Measurements from ENCODE around the gene CCDC152. TPM values are rescaled to one million over a fixed set of nuclear protein-coding genes. Genes with fewer than 3 reads are reported as not detected.

CCDC152 gene
- total RNA-seq, 1 experiment from 2014 or later, result 0.13 TPM

DNA sequence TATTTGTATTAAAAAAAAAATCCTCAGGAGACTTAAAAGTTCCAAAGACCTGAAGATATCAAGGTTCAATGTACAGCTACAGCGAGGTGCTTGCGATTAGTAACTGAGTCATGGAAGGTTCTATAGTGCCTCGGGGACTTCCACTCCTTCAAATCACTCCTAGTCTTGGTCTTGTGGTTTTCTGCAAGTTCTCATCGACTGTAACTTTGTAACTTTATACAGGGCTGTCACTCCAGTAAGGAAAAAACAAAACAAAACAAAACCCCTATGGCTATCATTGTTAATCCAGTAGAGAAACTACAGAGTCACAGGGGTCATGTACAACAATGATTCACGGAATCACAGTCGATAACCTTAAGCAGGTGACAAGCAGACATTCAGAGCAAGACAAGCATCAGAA is 94.9 kb downstream of the CCDC152 start:
- H3K4me3 Mint-ChIP-seq, result no peak overlapping the region
- no peak overlapping the region for H3K9ac ChIP-seq (ENCODE audit: extremely low read depth, insufficient read length, low read length)
- peaks cover 2% of the 10 kb centered on the region; the same call in 1 of the 2 replicates for H3K27me3 Mint-ChIP-seq (ENCODE audit: low read depth)
- TF ChIP-seq, protein P1, sequence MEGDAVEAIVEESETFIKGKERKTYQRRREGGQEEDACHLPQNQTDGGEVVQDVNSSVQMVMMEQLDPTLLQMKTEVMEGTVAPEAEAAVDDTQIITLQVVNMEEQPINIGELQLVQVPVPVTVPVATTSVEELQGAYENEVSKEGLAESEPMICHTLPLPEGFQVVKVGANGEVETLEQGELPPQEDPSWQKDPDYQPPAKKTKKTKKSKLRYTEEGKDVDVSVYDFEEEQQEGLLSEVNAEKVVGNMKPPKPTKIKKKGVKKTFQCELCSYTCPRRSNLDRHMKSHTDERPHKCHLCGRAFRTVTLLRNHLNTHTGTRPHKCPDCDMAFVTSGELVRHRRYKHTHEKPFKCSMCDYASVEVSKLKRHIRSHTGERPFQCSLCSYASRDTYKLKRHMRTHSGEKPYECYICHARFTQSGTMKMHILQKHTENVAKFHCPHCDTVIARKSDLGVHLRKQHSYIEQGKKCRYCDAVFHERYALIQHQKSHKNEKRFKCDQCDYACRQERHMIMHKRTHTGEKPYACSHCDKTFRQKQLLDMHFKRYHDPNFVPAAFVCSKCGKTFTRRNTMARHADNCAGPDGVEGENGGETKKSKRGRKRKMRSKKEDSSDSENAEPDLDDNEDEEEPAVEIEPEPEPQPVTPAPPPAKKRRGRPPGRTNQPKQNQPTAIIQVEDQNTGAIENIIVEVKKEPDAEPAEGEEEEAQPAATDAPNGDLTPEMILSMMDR (conservative IDR thresholded peaks at IDR 0.05), result no peak
- H3K27me3 ChIP-seq (ENCODE audit: insufficient read depth, low read length), result no peaks in the 10 kb centered on the region
- H3K14ac ChIP-seq (ENCODE audit: insufficient read depth, low read length), result no peak overlapping the region
- no peak overlapping the region for H2BK12ac ChIP-seq (ENCODE audit: insufficient read length, low read depth, low read length)
- H2BK120ac ChIP-seq (ENCODE audit: low read depth, low read length, poor library complexity, severe bottlenecking), result no peak overlapping the region
- H3K9me3 Mint-ChIP-seq, result no peaks in the 10 kb centered on the region
- H3K18ac ChIP-seq (ENCODE audit: insufficient read length, low read depth, low read length), result no peak overlapping the region
- no peak overlapping the region for H3K4ac ChIP-seq (ENCODE audit: low read depth, low read length)
- no peak for DNase-seq
- H3K4me1 Mint-ChIP-seq, result no peaks in the 10 kb centered on the region
- no peak overlapping the region for H3K27ac Mint-ChIP-seq
- H4K5ac ChIP-seq (ENCODE audit: insufficient read length, low read depth, low read length), result no peak overlapping the region
- H3K56ac ChIP-seq (ENCODE audit: insufficient read length, low read depth, low read length), result no peak overlapping the region
- no peak overlapping the region for H3K4me2 ChIP-seq (ENCODE audit: insufficient read depth, insufficient read length, low read length)
- H3T11ph ChIP-seq (ENCODE audit: low read length), result no peak overlapping the region
- H2AFZ ChIP-seq (ENCODE audit: low read length), result no peak overlapping the region
- no peaks in the 10 kb centered on the region for H3K79me1 ChIP-seq (ENCODE audit: insufficient read depth, low read depth, low read length, poor library complexity, severe bottlenecking)
- no peak overlapping the region for H2BK15ac ChIP-seq (ENCODE audit: low read depth, low read length)
- H2BK20ac ChIP-seq (ENCODE audit: low read depth, low read length, poor library complexity, severe bottlenecking), result no peak overlapping the region
- H3K79me2 ChIP-seq (ENCODE audit: insufficient read depth, low read length), result no peaks in the 10 kb centered on the region
- H3K4me1 ChIP-seq (ENCODE audit: insufficient read depth, low read length), result no peaks in the 10 kb centered on the region
- H3K36me3 Mint-ChIP-seq (ENCODE audit: insufficient read depth in 1 of 3, low read depth in 3 of 3), result no peaks in the 10 kb centered on the region
- H3K23ac ChIP-seq (ENCODE audit: insufficient read length, low read depth, low read length), result no peak overlapping the region
- no peak overlapping the region for H4K8ac ChIP-seq (replicated peaks; ENCODE audit: insufficient read length, low read depth, low read length)
- no peak overlapping the region for H4K91ac ChIP-seq (ENCODE audit: insufficient read length, low read depth, low read length)
- H2AK5ac ChIP-seq (ENCODE audit: insufficient read length, low read length), result no peak overlapping the region
- no CpG with 5 or more reads among the region's 6 CpGs for WGBS (ENCODE audit: extremely low coverage, insufficient read length, low lambda C conversion rate)
- H4K20me1 ChIP-seq (ENCODE audit: control insufficient read depth, insufficient read depth, insufficient read length), result no peaks in the 10 kb centered on the region
- H3K23me2 ChIP-seq (ENCODE audit: insufficient read length, low read depth, low read length, poor library complexity, severe bottlenecking), result no peaks in the 10 kb centered on the region
- no peak overlapping the region for H3K27ac ChIP-seq (ENCODE audit: insufficient read length, low read depth, low read length)
- no peaks in the 10 kb centered on the region for H3K9me3 ChIP-seq (ENCODE audit: control insufficient read depth, low read depth, low read length)
- H2BK5ac ChIP-seq (ENCODE audit: insufficient read length, low read length), result no peak overlapping the region

Other genes starting within 250 kb of the CCDC152 start
- 6.9 and 8.5 TPM in 2 replicates for gene SELENOP, start 55.1 kb downstream of the CCDC152 start, total RNA-seq (2021)